ENCODE data around the gene HPSE2.

DNA sequence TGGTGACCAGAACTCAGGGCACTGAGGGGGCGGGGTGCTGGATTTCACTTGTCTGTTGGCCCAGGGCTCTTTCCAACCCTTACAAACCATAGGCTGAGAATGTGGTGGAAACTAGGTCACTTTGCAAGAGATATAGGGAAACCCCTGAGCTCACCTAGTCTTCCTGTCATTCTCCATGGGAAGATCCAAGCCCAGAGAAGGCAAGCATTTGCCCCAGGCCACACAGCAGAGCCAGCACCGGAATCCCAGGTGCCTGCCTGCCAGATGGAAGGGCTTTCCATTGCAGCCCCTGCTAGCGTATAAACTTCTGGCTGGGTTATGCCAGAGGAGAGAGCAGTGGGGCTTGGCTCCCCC lies 821.1 kb downstream of the HPSE2 start:
- TF ChIP-seq POLR2A (IDR thresholded peaks at IDR 0.05; ENCODE audit: low read depth, low read length), result no peak
- no peak for TF ChIP-seq POLR2AphosphoS5 (IDR thresholded peaks at IDR 0.05; ENCODE audit: low read depth, low read length)
- TF ChIP-seq SPI1 (IDR thresholded peaks at IDR 0.05; ENCODE audit: low read depth, low read length), result no peak

Measured in GM12891 (cell line).